Smooth muscle cell of the pulmonary artery (primary cell): ENCODE measurements around the gene MTPN. TPM values are rescaled to one million over a fixed set of nuclear protein-coding genes. Genes with fewer than 3 reads are reported as not detected.

Experiments
- total RNA-seq: library from RNA; depleted of rRNA; stranded (reverse); fragments of >200 nt; gene quantifications from 2 replicates; pipeline ENCODE4 v1.2.3, GENCODE V29; 2014

MTPN gene
- 210 and 232 TPM in 2 replicates for total RNA-seq

DNA sequence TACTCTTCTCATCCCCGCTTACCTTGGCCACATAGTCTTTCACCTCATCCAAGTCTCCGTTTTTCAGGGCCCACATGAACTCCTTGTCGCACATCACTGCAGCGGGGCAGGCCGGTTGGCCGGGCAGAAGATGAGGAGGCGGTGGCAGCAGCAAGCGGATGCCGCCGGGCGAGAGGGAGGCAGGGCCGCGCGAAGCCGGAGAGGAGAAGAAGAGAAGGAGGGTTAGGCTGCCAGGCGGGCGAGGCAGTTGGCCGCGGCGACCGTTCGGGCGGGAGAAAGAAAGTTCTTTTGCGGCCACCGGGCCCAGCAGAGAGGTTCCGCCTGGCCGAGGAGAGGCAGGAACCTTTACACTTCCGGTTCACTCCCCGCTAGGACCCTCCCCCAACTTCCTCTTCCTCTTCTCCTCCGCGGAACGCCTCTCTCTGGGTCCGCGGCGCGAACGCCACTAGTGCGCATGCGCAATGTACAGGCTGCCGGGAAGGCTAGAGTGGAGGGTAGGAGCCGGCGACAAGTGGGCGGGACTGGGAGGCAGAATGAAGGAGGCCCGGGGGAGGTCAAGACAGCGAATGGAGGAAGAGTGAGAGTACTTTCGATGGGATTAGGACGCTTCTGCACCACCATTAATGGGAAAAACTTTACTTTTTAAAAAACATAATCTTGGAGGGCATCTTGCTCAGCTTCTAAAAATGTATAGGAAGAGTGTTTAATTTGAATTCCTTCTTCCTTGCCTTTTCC lies at the start of gene MTPN:
Gene MTPN, minus strand, starts transcription at position 353 of the 735 bp plus-strand sequence. Its CDS starts 259 bp downstream, at position 94.

Other genes with a start within 250 kb of the MTPN start
- gene SLC13A4, start 249.2 kb downstream of the MTPN start, total RNA-seq = 0.13 and 0.30 TPM in 2 replicates
- 51.3 and 119 TPM in 2 replicates for gene FAM180A, start 228.5 kb downstream of the MTPN start, total RNA-seq